HG02623 (cell line): Measurements from ENCODE around the gene ATP10B.

ENCODE experiments used
- ATAC-seq: cut with Tn5 transposase; IDR thresholded peaks from one replicate; pipeline ENCODE4 v1.9.1; 2021; ENCODE audit warnings: moderate library complexity; ENCODE audit not compliant: unreplicated experiment

Gene ATP10B

GRCh38 chr5:160565376-160565775 is 286.6 kb downstream of the ATP10B start:
- no peak for ATAC-seq

- ATAC-seq = no peak
Measured at GRCh38 chr5:160556846-160557245, 295.2 kb downstream of the ATP10B start.

- ATAC-seq = no peak
Measured at GRCh38 chr5:160555971-160556631, 295.9 kb downstream of the ATP10B start.

- no peak for ATAC-seq
Measured at GRCh38 chr5:160555581-160555970, 296.4 kb downstream of the ATP10B start.

GRCh38 chr5:160550075-160550474 is 301.9 kb downstream of the ATP10B start:
- ATAC-seq = no peak

- no peak for ATAC-seq
Measured at GRCh38 chr5:160548949-160549645, 302.9 kb downstream of the ATP10B start.

GRCh38 chr5:160547872-160548271 is 304.1 kb downstream of the ATP10B start:
- ATAC-seq = no peak

- ATAC-seq = no peak
Measured at GRCh38 chr5:160547061-160547460, 304.9 kb downstream of the ATP10B start.

- no peak for ATAC-seq
Measured at GRCh38 chr5:160545832-160546231, 306.2 kb downstream of the ATP10B start.

- ATAC-seq = no peak
Measured at GRCh38 chr5:160543395-160543794, 308.6 kb downstream of the ATP10B start.

GRCh38 chr5:160542840-160543239 is 309.2 kb downstream of the ATP10B start:
- ATAC-seq = no peak

GRCh38 chr5:160542281-160542680 is 309.7 kb downstream of the ATP10B start:
- no peak for ATAC-seq

GRCh38 chr5:160539431-160539830 is 312.6 kb downstream of the ATP10B start:
- peak; percentile 72 for ATAC-seq

- no peak for ATAC-seq
Measured at GRCh38 chr5:160537940-160538339, 314.1 kb downstream of the ATP10B start.

- ATAC-seq = no peak
Measured at GRCh38 chr5:160537116-160537515, 314.9 kb downstream of the ATP10B start.

GRCh38 chr5:160534914-160535313 is 317.1 kb downstream of the ATP10B start:
- ATAC-seq = no peak

- no peak for ATAC-seq
Measured at GRCh38 chr5:160534125-160534524, 317.9 kb downstream of the ATP10B start.

GRCh38 chr5:160525471-160526261 is 326.3 kb downstream of the ATP10B start:
- no peak for ATAC-seq

- ATAC-seq = no peak
Measured at GRCh38 chr5:160524827-160525226, 327.2 kb downstream of the ATP10B start.

- no peak for ATAC-seq
Measured at GRCh38 chr5:160523502-160524163, 328.4 kb downstream of the ATP10B start.

- no peak for ATAC-seq
Measured at GRCh38 chr5:160521392-160521663, 330.7 kb downstream of the ATP10B start.
